IPS DF 19.7 (cell line): Measurements from ENCODE around the gene ACSL4.

Experiments
- DNase-seq: peaks from one replicate; pipeline ENCODE4 v3.0.0-alpha.2; 2013; ENCODE audit warnings: low read depth, low spot score

Gene ACSL4

GRCh38 chrX:109614951-109615350 is 118.1 kb downstream of the ACSL4 start:
- DNase-seq = no peak

GRCh38 chrX:109601486-109601885 is 131.6 kb downstream of the ACSL4 start:
- no peak for DNase-seq

GRCh38 chrX:109600237-109600651 is 132.8 kb downstream of the ACSL4 start:
- DNase-seq = no peak

GRCh38 chrX:109596015-109596414 is 137.0 kb downstream of the ACSL4 start:
- no peak for DNase-seq
